GM12878 (cell line): ENCODE data around the gene PPP2R5B. TPM values are rescaled to one million over a fixed set of nuclear protein-coding genes. Genes with fewer than 3 reads are reported as not detected.
A peak's percentile ranks its signal among the peaks of the same experiment; 100 is the strongest.

Experiments
- ATAC-seq: fragments of 200-7000 bp; cut with Tn5 transposase; 3 replicates; pipeline ENCODE4 v1.9.1; 2020; ENCODE audit warnings: mild to moderate bottlenecking, moderate library complexity
- BruUV-seq: library from RNA; stranded (reverse); fragments of 400-500 nt; replicated peaks from 2 replicates; lab custom pipeline; 2021; lab: Mats Ljungman, UMichigan
- CTCF ChIA-PET: fragments of 300-600 bp; sonication (Branson Sonifier 250); formaldehyde crosslinking; extraction: SDS; loops from one replicate; lab custom pipeline; 2021; ENCODE audit warnings: inconsistent platforms; lab: Yijun Ruan, JAX
- POLR2A ChIA-PET: fragments of 350-600 bp; formaldehyde crosslinking; extraction: SDS; loops from one replicate; lab custom pipeline; 2021; ENCODE audit warnings: inconsistent platforms; lab: Charles Lee
- RAD21 ChIA-PET: fragments of 300-600 bp; sonication (Branson Sonifier 250); formaldehyde crosslinking; loops from one replicate; lab custom pipeline; 2023; ENCODE audit warnings: antibody characterized with exemption; ENCODE audit not compliant: unreplicated experiment; lab: Charles Lee
- SMC1A ChIA-PET: fragments of 300-600 bp; sonication (Branson Sonifier 250); formaldehyde crosslinking; loops from one replicate; lab custom pipeline; 2023; ENCODE audit not compliant: unreplicated experiment, uncharacterized antibody; lab: Charles Lee
- DNase-seq: peaks from one replicate; pipeline ENCODE4 v3.0.0-alpha.2; 2011; ENCODE audit warnings: low read depth, low spot score
- FAIRE-seq: peaks from 3 replicates; lab custom pipeline; 2011; peaks lifted over from hg19 to GRCh38; lab: Jason Lieb, UNC
- H2AFZ ChIP-seq: 2 replicates; pipeline ENCODE4 v1.6.0; 2011; ENCODE audit warnings: low read depth, low read length, control low read depth; ENCODE audit not compliant: control insufficient read depth
- H3K27ac ChIP-seq: 2 replicates; pipeline ENCODE4 v1.5.1; 2011; ENCODE audit warnings: control low read depth; ENCODE audit not compliant: control insufficient read depth, insufficient read depth
- H3K27me3 ChIP-seq, 2 experiments: replicated peaks in 1 of 2; 2 replicates each; pipeline versions ENCODE4 v1.6.0 to v1.6.1; 2011; ENCODE audit warnings: low read length in 1 of 2; ENCODE audit not compliant: control insufficient read depth in 2 of 2, insufficient read depth in 2 of 2
- H3K36me3 ChIP-seq, 2 experiments: 2 replicates each; pipeline ENCODE4 v1.5.1; 2011; ENCODE audit warnings: low read length in 1 of 2; ENCODE audit not compliant: control insufficient read depth in 2 of 2, insufficient read depth in 2 of 2
- H3K4me1 ChIP-seq: 2 replicates; pipeline ENCODE4 v1.6.1; 2011; ENCODE audit warnings: mild to moderate bottlenecking, low read length, moderate library complexity, mixed read lengths; ENCODE audit not compliant: control insufficient read depth, insufficient read depth
- H3K4me2 ChIP-seq: 2 replicates; pipeline ENCODE4 v1.6.0; 2011; ENCODE audit warnings: control low read depth; ENCODE audit not compliant: control insufficient read depth, insufficient read depth
- H3K4me3 ChIP-seq: fragments of 200-600 bp; sonication (generic); 2 replicates; pipeline ENCODE4 v1.5.1; 2016
- H3K79me2 ChIP-seq: 2 replicates; pipeline ENCODE4 v1.6.0; 2011; ENCODE audit warnings: low read length; ENCODE audit not compliant: control insufficient read depth, insufficient read depth
- H3K9ac ChIP-seq: 2 replicates; pipeline ENCODE4 v1.8.0; 2011; ENCODE audit warnings: low read length, control low read depth, mixed read lengths; ENCODE audit not compliant: control insufficient read depth, insufficient read depth
- H3K9me3 ChIP-seq: replicated peaks from 3 replicates; pipeline ENCODE4 v1.5.1; 2011; ENCODE audit warnings: mild to moderate bottlenecking, low read length; ENCODE audit not compliant: control insufficient read depth, insufficient read depth
- H4K20me1 ChIP-seq: 2 replicates; pipeline ENCODE4 v1.6.0; 2011; ENCODE audit not compliant: control insufficient read depth, insufficient read depth
- CEBPB ChIP-seq, 2 experiments: fragments of 150-350 bp in 1 of 2; IDR thresholded peaks; 2 replicates each; pipeline ENCODE4 v1.6.1; 2012 to 2014; ENCODE audit warnings: low read depth in 2 of 2, low read length in 2 of 2, borderline replicate concordance in 1 of 2, inconsistent platforms in 1 of 2
- CHD1 ChIP-seq: IDR thresholded peaks from 2 replicates; pipeline ENCODE4 v1.6.1; 2012; ENCODE audit warnings: low read depth, low read length, improper control_type of control experiment
- GATAD2B ChIP-seq: fragments of 450-650 bp; conservative IDR thresholded peaks from 2 replicates; pipeline ENCODE4 v1.6.1; 2017; ENCODE audit warnings: low read depth, mild to moderate bottlenecking, moderate library complexity
- HDAC6 ChIP-seq: fragments of 200-600 bp; sonication (generic); IDR thresholded peaks from one replicate; pipeline ENCODE4 v1.8.0; 2017; ENCODE audit warnings: antibody characterized with exemption; ENCODE audit not compliant: unreplicated experiment
- IKZF1 ChIP-seq: fragments of 450-650 bp; conservative IDR thresholded peaks from 2 replicates; pipeline ENCODE4 v1.6.1; 2017; ENCODE audit warnings: antibody characterized with exemption, mild to moderate bottlenecking
- KAT2A ChIP-seq: conservative IDR thresholded peaks from 2 replicates; pipeline ENCODE4 v1.6.1; 2011; ENCODE audit warnings: low read depth, low read length; ENCODE audit not compliant: control insufficient read depth
- PML ChIP-seq: IDR thresholded peaks from 2 replicates; pipeline ENCODE4 v1.6.1; 2012; ENCODE audit warnings: low read length, inconsistent platforms
- SMAD5 ChIP-seq: IDR thresholded peaks from 2 replicates; pipeline ENCODE4 v1.6.1; 2016; ENCODE audit warnings: antibody characterized with exemption, low read depth
- SPI1 ChIP-seq: IDR thresholded peaks from 2 replicates; pipeline ENCODE4 v1.6.1; 2011; ENCODE audit warnings: low read depth, mild to moderate bottlenecking, low read length, moderate library complexity, borderline replicate concordance; ENCODE audit not compliant: insufficient read depth
- TCF12 ChIP-seq: IDR thresholded peaks from 2 replicates; pipeline ENCODE4 v1.6.1; 2011; ENCODE audit warnings: low read depth, mild to moderate bottlenecking, low read length
- TCF3 ChIP-seq: IDR thresholded peaks from 2 replicates; pipeline ENCODE4 v1.6.1; 2012; ENCODE audit warnings: low read depth, mild to moderate bottlenecking, low read length, borderline replicate concordance; ENCODE audit not compliant: insufficient read depth
- YBX1 ChIP-seq: fragments of 450-650 bp; IDR thresholded peaks from 2 replicates; pipeline ENCODE4 v1.6.1; 2016; ENCODE audit warnings: antibody characterized with exemption
- WGBS: methylation state at CpG from one replicate; pipeline ENCODE4 v1.1.6; 2016; ENCODE audit warnings: low lambda C conversion rate; ENCODE audit not compliant: insufficient replicate concordance, insufficient coverage; ENCODE audit errors: missing lambda C conversion rate; 5-methylcytosine and 5-hydroxymethylcytosine counted together
- in situ Hi-C: fragments of 300-500 bp; cut with MboI; formaldehyde crosslinking; loops from 9 replicates; pipeline ENCODE4 v1.14.3; 2018; ENCODE audit warnings: mixed read lengths
- intact Hi-C: fragments of 100-400 bp; cut with micrococcal nuclease; formaldehyde crosslinking; loops from one replicate; pipeline ENCODE4 v1.14.2; 2022; ENCODE audit not compliant: unreplicated experiment
- polyA plus RNA-seq, 11 experiments: library from polyadenylated mRNA; depleted of rRNA in 4 of 11; unstranded in 6 of 11; stranded (reverse) in 5 of 11; fragments of >200 nt; fragmentation: Nextera tagmentation in 4 of 11; fragmentation: Illumina TruSeq in 1 of 11; extraction: Ambion mirVana in 4 of 11; extraction: Trizol in 1 of 11; gene quantifications; 1 replicate in 1 of 11; 2 replicates in 10 of 11; pipeline versions ENCODE4 v1.2.1 to v1.2.3, GENCODE V29; 2011 to 2016; ENCODE audit warnings: inconsistent platforms in 2 of 11, missing spikeins in 2 of 11, low read depth in 1 of 11
- total RNA-seq, 4 experiments: library from RNA; depleted of rRNA in 3 of 4; stranded (reverse); fragments of >200 nt in 3 of 4; fragmentation: Illumina TruSeq in 1 of 4; extraction: Trizol in 1 of 4; gene quantifications; 2 replicates each; pipeline versions ENCODE4 v1.2.1 to v1.2.3, GENCODE V29; 2013 to 2021
- TF ChIP-seq, protein P1 (sequence below): IDR thresholded peaks from 2 replicates; pipeline ENCODE4 v1.6.1; 2011; ENCODE audit warnings: mild to moderate bottlenecking, low read depth, low read length, moderate library complexity; ENCODE audit not compliant: insufficient replicate concordance
- TF ChIP-seq, protein P2 (sequence below): fragments of 450-650 bp; IDR thresholded peaks from 2 replicates; pipeline ENCODE4 v1.6.1; 2018; ENCODE audit warnings: borderline replicate concordance, mild to moderate bottlenecking; ENCODE audit not compliant: partially characterized antibody

Gene PPP2R5B
- total and polyA plus RNA-seq, 10 of the 15 experiments (the other 5 are each of a cell fraction or from before 2014, with no cell fraction given), result 0.08 to 6.7 (median 2.0) TPM

DNA sequence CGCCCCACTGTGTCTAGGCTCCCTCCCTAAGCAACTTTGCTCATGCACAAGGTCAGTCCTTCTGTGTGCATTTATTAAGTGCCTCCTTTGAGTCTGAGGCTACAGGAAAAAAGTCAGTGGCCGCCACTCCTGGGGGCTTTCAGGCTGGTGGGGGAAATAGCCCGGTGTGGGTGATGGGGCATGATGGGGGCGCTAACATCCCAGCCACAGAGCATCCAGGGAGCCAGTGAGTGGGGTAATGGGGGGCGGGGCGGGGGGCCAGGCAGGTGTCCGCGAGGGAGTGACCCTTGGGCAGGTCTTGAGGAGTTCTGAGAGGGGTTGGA lies 36.1 kb upstream of the PPP2R5B start (continued):
- TF ChIP-seq CHD1 (no peak), PML (no peak), HDAC6 (no peak)

DNA sequence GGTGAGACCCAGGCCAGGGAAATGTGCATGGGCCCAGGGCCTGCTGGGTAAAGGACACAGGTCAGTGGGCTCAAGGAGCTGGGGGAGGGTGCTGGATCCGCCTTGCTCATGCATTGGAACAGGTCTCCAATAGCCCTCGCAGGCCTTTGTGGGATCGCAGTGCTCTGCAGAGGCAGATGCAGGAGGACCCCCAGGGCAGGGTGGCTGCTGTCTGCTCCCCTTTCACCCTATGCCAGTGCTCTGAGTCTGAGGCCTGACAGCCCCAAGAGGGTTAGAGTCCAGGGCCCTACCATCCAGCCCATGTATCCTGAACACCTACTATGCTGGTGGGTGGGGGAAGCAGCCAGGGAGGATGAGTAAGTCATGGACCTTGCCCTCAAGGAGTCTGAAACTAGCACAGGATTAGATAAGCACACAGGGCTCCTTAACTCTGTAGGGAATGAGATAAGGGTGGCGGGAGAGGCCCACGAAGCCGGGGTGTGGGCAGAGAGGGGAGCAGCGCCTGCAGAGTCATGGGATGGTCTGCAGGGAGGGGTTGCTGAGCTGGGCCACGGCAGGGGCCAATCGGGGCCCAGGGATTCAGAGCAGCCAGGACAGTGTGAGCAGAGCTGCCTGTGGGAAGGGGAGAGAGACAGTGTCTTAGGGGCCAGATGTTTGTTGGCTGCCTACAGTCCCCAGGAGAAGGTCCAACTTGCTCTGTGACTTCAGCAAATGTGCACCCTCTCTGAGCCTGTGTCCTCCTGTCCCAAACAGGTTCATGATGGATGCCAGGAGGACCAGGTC lies 35.6 kb upstream of the PPP2R5B start:
- H3K4me2 ChIP-seq, result 0 out of 2 replicates have a peak overlapping the region, but pooled peaks have one; percentile 69
- TF ChIP-seq GATAD2B (no peak), SPI1 (no peak), TCF3 (no peak), CEBPB (IDR thresholded peaks at IDR 0.05; ENCODE audit: borderline replicate concordance in 1 of 2, low read depth in 2 of 2, low read length in 2 of 2) (no peak), IKZF1 (no peak), TCF12 (no peak), SMAD5 (no peak), YBX1 (no peak), KAT2A (no peak)
- TF ChIP-seq, protein P1, sequence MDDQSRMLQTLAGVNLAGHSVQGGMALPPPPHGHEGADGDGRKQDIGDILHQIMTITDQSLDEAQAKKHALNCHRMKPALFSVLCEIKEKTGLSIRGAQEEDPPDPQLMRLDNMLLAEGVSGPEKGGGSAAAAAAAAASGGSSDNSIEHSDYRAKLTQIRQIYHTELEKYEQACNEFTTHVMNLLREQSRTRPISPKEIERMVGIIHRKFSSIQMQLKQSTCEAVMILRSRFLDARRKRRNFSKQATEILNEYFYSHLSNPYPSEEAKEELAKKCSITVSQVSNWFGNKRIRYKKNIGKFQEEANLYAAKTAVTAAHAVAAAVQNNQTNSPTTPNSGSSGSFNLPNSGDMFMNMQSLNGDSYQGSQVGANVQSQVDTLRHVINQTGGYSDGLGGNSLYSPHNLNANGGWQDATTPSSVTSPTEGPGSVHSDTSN, result no peak
- TF ChIP-seq, protein P2, sequence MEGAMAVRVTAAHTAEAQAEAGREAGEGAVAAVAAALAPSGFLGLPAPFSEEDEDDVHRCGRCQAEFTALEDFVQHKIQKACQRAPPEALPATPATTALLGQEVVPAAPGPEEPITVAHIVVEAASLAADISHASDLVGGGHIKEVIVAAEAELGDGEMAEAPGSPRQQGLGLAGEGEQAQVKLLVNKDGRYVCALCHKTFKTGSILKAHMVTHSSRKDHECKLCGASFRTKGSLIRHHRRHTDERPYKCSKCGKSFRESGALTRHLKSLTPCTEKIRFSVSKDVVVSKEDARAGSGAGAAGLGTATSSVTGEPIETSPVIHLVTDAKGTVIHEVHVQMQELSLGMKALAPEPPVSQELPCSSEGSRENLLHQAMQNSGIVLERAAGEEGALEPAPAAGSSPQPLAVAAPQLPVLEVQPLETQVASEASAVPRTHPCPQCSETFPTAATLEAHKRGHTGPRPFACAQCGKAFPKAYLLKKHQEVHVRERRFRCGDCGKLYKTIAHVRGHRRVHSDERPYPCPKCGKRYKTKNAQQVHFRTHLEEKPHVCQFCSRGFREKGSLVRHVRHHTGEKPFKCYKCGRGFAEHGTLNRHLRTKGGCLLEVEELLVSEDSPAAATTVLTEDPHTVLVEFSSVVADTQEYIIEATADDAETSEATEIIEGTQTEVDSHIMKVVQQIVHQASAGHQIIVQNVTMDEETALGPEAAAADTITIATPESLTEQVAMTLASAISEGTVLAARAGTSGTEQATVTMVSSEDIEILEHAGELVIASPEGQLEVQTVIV, result no peak
- TF ChIP-seq, all 136 proteins: peak for 0
- no peak overlapping the region for H3K4me3 ChIP-seq
- H3K4me1 ChIP-seq, result peaks cover 12% of the 10 kb centered on the region
- DNase-seq (no peak), FAIRE-seq (peak; percentile 18), ATAC-seq (no peak)
- H3K9ac ChIP-seq, result no peak overlapping the region
- no peaks in the 10 kb centered on the region for H3K27me3 ChIP-seq
- H4K20me1 ChIP-seq, result no peaks in the 10 kb centered on the region
- POLR2A ChIA-PET, result interaction anchor here (0.6 to 19.9 kb wide), 5 partner anchors 11 to 602 kb away, joined by 4 to 620 read pairs (median 5); partner anchors contain the start of gene EHD1
- SMC1A ChIA-PET, result interaction anchor here (0.9 to 6.1 kb wide), 6 partner anchors 11 to 291 kb away, joined by 3 to 54 read pairs (median 5); no protein-coding TSS in a partner anchor
- no peaks in the 10 kb centered on the region for H3K79me2 ChIP-seq
- in situ Hi-C loops, result no loop called here
- H3K27ac ChIP-seq, result no peak overlapping the region
- no TSS peak for BruUV-seq
- CTCF ChIA-PET, result interaction anchor here (0.6 to 30.0 kb wide), 8 partner anchors 10 to 388 kb away, joined by 3 to 1208 read pairs (median 9); partner anchors contain the start of genes CDC42BPG and EHD1
- WGBS, result 62% methylated on average over 9 of the region's 9 CpGs
- no peak overlapping the region for H2AFZ ChIP-seq
- H3K9me3 ChIP-seq, result no peaks in the 10 kb centered on the region
- RAD21 ChIA-PET, result interaction anchor here (0.9 to 4.7 kb wide), 4 partner anchors 11 to 41 kb away, joined by 3 to 61 read pairs (median 6); no protein-coding TSS in a partner anchor
- intact Hi-C loops, result no loop called here
- no peaks in the 10 kb centered on the region for H3K36me3 ChIP-seq
